NCI-H2171 treated with DMSO at 0.1 percent for 48 hours (cell line): ENCODE measurements around the gene PWP2.
"Not testable (repeated sequence)": the region's sequence is repeated elsewhere in the genome, so short reads cannot be mapped to it uniquely, and the experiment has no call there.

ENCODE experiments used
- DNase-seq: peaks from one replicate; lab custom pipeline; 2025; lab: John Stamatoyannopoulos, UW

The PWP2 gene

DNA sequence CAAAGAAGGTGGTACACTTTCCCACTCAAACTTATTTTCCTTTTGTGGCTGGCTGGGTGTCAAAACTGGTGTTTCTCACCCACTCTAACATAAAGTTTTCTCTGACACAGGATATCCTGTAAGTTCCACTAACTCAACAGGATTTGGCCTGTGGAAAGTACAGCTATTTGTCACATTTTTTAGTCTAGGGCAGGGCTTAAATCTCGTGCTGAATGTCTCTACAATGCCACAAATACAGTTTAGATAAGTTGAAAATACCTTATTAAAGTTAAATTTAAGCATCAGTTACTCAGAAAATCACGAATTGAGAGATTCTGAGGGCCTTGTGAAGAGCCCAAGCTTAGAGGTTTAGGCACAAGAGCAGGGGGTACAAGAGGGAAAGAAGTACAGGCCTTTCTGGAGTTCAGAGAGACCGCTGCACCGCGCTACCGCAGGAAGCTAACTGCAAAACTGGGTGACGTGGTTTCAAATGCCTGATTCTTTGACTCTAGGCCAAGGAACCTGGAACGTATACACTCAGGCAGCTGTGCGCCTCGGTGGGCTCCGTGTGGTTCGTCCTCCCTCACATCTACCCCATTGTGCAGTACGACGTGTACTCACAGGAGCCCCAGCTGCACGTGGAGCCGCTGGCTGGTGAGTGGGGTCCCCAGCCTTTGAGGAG is 23.4 kb upstream of the PWP2 start:
- DNase-seq = no peak

DNA sequence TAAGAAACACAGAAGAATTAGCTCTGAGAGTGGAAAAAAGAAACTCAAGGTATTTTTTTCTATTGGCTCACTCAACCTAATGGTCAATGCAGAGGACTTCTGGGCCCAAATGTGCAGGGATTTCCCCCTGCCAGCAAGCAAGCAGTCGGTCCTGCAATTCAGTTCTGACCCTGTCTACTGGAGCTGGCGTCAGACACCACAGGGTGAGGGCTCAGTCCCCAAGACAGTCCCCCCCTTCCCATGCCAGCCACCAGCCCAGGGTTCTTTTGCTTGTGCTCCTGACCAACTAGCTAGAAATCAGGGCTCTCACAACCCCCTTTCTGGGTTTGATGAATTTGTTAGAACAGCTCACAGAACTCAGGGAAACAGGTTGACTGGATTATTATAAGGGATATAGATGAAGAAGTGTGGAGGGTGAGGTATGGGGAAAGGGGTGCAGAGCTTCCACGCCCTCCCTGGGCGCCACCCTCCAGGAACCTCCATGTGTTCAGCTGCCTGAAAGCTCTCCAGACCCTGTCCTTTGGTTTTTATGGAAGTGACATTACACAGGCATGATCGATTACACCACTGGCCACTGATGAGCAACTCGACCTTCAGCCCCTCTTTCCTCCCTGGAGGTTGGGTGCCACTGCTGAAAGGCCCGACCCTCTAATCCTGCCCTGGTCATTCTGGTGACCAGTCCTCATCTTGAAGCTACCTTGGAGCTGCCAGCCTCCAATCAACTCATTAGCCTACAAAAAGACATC is 22.5 kb upstream of the PWP2 start:
- no peak for DNase-seq

DNA sequence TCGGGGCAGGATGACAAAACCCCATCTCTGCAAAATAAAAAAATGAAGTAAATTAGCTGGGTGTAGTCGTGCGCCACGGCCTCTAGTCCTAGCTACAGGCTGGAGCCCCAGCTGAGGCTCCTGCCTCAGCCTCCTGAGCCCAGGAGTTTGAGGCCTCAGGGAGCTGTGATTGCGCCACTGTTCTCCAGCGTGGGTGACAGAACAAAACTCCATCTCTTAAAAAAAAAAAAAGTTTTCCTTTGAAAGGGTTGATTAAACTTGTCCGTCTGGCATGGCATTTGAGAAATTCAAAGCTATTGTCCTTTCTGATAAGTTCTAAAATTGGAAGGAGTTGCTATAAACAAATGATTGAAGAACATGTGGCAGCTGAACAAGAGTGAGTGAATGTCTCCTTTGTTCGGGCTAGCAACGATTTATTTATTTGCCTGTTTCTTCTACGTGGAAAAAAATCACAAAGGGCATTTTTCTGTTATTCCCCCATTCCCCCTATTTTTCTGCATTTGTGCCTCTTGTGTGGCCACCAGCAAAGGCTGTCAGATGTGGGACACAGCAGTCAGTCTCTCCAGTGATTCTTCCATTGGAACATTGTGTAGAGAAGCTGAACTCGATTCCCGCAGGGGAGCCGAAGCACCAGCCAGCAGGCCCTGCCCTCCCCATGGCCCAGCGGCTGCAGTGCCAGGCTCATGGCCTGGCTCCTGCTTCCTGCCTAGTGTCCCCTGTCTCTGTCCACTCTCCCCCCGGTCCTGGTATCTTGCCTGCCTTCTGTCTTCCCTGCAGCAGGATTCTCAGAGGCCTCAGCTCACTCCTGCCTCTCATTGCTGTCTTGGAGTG is 21.5 kb upstream of the PWP2 start:
- DNase-seq = no peak

DNA sequence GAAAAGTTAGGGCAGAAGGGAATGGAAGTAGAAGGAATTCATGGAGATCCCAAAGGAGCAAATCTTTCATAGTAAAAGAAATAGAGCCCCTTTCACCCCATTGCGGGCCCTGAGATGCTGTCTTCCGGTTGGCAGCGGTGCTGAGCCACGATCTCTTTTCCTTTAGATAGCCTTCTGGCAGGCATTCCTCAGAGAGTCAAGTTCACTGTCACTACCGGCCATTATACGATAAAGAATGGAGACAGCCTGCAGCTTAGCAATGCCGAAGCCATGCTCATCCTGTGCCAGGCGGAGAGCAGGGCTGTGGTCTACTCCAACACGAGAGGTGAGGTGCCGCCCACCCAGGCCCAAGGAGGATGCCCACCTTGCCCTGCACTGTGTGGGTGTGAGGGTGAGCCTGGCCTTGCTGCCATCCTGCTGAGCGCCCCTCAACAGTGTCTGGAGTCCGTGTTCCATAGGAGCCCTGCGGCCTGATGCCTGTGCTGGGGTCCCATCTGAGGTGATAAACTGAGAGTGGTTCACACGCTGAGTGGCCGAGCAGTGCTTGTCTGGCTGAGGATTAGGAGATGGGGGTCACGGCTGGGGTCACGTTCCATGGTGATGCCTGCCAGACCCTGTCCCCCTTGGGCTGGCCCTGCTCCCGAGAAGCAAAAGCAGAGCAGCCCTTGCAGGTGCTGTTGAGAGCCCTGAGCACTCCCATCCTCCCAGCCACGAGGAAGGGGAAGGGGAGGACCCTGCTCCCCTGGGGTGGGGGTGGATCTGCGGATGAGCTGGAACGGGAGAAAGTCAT is 20.4 kb upstream of the PWP2 start:
- no peak for DNase-seq

DNA sequence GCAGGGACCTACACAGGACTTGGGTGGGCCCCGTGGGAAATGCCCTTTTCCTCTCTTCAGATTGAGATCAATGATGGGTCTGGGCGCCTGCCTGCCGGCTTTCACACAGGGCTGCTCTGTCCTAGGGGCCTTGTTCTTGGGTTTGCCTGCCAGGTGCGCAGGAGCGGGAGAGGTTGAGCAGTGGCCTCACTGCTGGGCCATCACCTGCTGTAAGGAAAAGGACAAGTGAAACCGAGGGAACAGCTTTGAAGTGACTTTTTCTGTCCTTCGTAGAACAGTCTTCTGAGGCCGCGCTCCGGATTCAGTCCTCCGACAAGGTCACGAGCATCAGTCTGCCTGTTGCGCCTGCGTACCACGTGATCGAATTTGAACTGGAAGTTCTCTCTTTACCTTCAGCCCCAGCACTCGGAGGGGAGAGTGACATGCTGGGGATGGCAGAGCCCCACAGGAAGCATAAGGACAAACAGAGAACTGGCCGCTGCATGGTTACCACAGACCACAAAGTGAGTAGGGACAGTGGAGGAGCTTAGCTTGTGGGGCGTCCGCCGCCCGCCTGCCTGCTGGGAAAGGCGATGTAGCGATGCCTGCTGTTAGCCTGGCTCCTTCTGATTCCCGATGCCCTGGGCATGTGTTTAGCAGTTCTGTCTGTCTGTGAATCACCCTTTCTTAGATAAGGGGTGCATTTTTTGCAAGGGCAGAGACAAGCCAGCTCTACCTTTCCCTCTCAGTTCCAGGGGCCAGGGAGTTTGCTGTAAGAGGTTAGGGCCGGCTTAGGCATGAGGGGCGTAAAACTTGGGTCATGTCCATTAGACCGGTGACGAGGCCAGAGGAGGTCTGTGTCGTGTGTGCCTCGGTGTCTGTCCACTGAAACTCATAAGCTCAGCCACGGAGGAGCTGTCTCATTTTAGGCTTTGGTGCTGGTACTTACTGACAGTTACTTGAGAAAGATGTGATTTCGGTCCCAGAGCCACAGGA is 19.5 kb upstream of the PWP2 start:
- no peak for DNase-seq

DNA sequence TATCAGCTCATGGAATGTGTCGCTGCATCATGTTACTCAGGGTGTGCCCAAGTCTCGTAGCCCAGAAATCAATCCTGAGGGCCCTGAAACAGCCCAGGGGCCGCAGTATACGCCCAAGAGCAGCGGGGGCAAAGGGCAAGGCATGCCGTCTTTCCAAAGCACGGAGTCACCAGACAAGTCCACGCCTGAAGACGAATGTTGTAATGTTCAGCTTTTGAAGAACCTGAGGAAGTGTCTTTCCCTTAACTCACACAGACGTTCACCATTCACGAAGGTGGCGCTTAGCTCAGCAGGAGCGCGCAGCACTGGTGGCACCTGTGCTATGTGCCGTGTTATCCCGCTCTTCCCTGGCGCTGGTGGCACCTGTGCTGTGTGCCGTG is 18.8 kb upstream of the PWP2 start:
- no peak for DNase-seq

DNA sequence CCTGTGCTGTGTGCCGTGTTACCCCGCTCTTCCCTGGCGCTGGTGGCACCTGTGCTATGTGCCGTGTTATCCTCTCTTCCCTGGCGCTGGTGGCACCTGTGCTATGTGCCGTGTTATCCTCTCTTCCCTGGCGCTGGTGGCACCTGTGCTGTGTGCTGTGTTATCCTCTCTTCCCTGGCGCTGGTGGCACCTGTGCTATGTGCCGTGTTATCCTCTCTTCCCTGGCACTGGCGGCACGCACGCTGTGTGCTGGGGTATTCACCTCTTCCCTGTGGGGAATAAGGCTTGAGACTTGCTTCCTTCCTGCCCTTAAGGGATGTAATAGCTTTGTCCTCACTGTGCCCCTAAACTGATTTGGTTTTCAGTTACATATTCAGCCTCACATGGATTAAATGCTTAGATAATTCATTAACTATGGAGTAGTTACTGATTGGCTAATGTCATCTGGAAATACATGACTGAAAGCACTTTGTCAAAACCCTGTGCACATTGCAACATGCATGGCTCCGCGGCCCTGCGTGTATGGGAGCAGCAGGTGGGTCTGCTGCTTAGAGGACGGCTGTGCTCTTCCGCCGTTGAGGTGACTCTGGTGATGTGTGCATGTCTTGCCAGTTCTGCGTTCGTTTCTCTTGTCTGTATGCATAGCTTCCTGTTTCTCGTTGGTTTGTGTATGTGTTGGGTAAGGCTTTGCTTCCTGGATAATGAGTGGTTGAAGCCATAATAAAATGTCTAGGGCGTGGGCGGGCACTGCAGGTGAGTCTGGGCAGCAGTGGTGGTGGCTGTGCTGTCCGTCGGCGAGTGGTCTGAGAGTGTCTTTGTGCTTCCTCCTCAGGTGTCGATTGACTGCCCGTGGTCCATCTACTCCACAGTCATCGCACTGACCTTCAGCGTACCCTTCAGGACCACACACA is 17.9 kb upstream of the PWP2 start:
- no peak for DNase-seq

DNA sequence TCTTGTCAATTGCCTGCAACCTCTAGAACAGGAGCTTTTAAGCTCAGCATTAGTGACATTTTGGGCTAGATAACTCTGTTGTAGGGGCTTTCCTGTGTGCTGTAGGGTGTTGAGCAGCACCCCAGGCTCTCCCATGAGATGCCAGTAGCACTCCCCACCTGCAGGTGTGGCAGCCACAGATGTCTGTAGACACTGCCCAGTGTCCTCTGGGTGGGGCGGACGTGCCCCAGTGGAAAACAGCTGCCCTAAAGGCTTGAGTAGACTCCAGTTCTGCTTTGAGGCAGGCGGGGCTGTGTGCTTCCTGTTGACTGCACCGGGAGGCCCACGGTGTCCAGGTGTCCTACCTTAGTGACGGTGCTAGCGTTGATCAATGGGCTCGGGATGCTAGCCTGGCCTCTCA is 16.9 kb upstream of the PWP2 start:
- no peak for DNase-seq

DNA sequence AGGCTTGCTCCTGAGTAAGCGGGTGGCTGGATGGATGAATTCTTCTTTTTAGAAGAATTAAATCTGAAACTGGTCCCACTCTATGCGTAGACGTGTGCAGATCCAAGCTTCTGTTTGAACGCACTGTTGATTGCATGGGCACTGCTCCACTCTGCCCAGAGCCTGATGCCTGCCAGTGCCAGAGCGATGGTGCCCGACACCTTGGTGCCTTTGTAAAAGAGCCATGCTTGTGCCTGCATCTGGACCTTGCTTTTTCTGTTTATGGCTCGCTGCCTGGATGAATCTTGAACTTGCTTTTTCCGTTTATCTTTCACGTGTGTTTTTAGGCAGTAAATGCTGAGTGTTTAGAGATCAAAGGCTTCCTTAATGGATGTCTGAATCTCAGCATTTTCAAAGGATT is 15.0 kb upstream of the PWP2 start:
- no peak for DNase-seq

DNA sequence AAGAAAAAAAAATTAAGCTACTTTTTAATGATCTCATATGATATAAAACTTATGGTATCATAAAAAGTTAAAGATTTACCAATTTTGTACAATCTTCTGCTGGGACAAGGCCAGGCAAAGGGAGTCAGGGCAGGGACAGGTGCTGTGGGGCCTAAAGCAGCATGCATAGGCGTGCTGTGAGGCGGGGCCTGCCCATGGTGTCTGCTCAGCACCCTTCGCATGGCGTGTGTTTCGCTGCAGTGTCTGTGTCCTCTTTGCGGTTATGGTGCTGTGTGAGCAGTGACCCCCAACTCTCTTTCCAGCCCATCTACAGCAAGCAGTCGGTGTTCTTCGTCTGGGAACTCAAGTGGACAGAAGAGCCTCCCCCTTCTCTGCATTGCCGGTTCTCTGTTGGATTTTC is 13.4 kb upstream of the PWP2 start:
- DNase-seq = no peak

DNA sequence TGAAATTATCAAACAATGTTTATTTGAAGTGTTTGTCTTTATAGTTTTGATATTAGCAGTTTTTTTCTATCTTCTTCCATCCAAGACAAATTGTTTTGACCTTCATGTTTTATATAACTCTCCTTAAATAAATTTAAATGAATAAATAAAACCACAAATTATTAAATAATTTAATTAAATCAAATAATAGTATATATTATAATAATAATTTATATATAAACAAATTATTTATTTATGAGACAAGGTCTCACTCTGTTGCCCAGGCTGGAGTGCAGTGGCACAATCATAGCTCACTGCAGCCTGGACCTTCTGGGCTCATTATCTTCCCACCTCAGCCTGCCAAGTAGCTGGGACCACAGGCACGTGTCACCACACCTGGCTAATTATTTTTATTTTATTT is 12.4 kb upstream of the PWP2 start:
- DNase-seq = no peak

DNA sequence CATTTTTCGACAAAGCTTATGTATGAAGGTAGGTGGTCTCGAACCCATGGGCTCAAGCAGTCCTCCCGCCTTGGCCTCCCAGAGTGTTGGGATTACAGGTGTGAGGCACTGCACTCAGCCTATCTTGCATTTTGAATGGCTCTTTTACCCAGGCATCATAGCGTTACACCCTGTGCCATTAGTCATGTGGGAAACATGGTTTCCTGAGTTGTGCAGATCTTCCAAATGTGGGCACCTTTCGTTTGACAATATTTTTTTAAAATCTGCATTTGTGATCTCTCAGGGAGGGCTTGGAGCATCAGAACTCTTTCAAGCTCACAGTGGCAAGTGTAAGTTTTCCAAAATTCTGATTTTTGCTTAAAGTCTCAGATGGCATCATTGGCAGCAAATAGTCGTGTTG is 8.7 kb upstream of the PWP2 start:
- not testable (repeated sequence) for DNase-seq

DNA sequence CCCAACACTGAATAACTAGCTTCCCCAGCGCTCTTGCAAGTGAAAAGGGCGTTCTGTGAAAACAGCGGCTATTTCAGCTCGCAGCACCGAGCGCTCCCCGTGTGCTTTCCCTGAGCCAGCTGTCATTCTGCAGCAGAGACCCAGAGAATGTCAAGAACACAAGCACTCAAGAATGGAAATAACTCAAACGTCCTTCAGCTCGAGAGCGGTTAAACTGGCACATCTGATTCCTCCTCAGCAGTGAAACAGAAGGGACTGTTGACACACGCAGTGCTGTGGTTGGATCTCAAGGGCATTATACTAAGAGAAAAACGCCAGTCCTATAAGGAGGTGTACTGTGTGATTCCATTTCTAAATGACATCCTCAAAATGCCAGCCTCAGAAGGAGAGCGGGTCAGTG is 8.2 kb upstream of the PWP2 start:
- not testable (repeated sequence) for DNase-seq

DNA sequence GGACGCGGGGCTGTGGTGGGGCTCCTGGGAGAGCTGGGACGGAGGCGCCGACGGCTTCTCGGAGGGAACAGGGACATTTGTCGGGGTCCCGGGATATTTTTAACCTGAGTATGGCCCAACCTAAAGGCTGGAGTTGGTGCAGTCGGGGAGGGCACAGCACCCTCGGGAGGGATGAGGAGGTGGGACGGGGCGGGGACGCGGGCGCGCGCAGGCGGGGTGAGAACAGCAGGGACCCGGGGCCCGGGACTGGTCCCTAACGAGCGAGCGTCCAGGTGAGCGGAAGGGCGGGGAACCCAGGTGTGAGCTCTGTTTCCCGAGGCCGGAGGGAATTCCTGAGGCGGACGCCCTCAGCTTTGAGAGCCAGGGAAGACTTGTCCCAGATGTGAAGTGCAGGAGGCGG is 390 bp downstream of the PWP2 start:
- DNase-seq = not testable (repeated sequence)

DNA sequence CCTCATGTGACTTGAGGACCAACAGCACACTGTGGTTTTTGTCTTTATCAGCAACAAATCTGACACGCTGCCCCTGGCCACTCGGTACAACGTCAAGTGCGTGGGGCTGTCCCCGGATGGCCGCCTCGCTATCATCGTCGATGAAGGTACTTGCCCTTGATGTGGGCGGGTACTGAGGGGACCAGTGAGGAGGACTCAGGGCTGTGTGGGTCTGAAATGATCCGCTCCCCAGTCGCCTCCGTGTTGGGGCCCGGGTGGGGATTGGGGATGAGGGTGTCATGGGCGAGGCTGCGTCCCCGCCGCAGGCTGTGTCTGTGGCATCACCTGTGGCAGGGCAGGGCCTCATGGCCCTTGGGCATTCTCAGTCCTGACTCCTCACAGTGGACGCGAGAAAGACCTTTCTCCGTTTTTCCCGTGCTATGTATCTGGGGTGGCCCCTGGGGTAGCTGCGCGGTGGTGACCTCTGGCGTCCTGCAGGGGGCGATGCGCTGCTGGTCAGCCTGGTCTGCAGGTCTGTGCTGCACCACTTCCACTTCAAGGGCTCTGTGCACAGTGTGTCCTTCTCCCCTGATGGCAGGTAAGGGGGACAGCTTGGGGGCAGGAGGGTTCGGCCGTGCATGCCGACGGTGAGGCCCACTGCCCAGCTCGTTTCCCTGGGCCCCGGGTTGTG is 6.6 kb downstream of the PWP2 start:
- not testable (repeated sequence) for DNase-seq

DNA sequence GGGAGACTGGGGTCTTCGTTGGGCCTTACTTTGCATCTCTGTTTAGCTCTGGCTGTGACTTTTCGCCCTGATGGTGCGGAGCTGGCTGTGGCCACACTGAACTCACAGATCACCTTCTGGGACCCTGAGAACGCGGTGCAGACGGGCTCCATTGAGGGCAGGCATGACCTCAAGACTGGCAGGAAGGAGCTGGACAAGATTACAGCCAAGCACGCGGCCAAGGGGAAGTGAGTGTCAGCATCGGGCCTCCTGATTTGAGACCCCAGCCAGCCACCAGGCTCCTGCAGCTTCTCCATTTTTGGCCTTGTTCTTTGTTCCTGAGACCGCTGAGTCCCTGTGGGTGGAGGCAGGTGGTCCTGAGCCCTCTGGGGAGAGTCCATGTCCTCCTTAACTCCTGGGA is 14.9 kb downstream of the PWP2 start:
- not testable (repeated sequence) for DNase-seq

DNA sequence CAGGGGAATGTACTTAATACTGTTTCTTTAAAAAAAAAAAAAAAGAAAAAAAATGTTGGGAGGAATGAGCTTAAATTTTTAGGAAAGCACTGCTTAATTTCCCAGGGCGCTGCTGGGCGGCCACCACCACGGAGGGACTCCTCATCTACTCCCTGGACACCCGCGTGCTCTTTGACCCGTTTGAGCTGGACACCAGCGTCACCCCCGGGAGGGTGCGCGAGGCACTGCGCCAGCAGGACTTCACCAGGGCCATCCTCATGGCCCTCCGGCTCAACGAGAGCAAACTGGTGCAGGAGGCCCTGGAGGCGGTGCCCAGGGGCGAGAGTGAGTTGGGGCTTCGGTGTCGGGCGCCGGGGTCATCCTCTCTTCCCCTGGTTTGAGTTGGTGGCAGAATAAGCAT is 20.6 kb downstream of the PWP2 start:
- not testable (repeated sequence) for DNase-seq

DNA sequence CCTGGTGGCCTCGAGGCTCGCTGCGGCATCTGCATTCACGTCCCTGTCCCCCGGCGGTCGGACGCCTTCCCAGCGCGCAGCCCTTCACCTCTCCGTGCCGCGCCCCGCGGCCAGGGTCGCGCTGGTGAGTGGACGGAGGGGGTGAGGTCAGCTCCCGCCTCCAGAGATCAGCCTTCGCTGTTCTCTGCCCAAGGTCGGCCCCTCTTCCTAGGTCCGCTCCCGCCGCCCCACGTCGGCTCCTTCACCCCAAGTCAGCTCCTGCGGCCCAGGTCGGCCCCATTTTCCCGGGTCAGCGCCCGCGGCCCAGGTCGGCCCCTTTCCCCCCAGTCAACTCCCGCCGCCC is 26.5 kb downstream of the PWP2 start:
- not testable (repeated sequence) for DNase-seq

DNA sequence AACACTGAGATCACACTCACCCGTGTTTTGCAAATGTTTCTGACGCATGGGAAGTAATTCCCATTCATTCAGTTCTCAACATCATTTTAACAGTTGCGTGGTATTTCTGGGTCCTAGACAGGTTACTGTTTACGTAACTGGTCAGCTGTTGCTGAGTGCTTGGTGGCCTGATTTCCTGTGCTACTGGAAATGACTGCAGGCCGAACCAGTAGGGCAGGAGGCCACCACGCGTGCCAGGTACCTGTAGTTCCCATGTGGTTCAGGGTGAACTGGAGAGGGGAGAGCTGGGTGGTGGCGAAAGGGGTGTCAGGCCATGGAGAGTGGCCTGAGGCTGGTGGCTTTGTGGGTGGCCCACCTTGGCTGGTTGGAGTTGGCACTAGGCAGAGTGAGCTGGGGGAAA is 27.5 kb downstream of the PWP2 start:
- DNase-seq = not testable (repeated sequence)
